ENCODE data around the gene GPR55. TPM values are rescaled to one million over a fixed set of nuclear protein-coding genes. Genes with fewer than 3 reads are reported as not detected.
"Not testable (repeated sequence)": the region's sequence is repeated elsewhere in the genome, so short reads cannot be mapped to it uniquely, and the experiment has no call there.

Gene GPR55
- total RNA-seq, 1 experiment from 2014 or later: not detected

- Mint-ChIP-seq H3K27me3 (ENCODE audit: insufficient read depth, unreplicated experiment) (no peaks in the 10 kb centered on the region), H3K4me1 (ENCODE audit: low read depth, unreplicated experiment) (no peaks in the 10 kb centered on the region), H3K9me3 (ENCODE audit: unreplicated experiment) (peaks cover 12% of the 10 kb centered on the region), H3K27ac (ENCODE audit: unreplicated experiment) (no peak overlapping the region), H3K36me3 (ENCODE audit: insufficient read depth, unreplicated experiment) (no peaks in the 10 kb centered on the region), H3K4me3 (ENCODE audit: unreplicated experiment) (no peak overlapping the region)
- no peak overlapping the region for H3K4me3 ChIP-seq (ENCODE audit: low read depth, low read length)
- BruUV-seq (replicated peaks): no TSS peak
- H3K36me3 ChIP-seq (ENCODE audit: control insufficient read depth, insufficient read depth, low read length): no peaks in the 10 kb centered on the region
- ChIA-PET POLR2A (no interaction called here), CTCF (no interaction called here)
- intact Hi-C loops (cut with micrococcal nuclease; ENCODE audit: unreplicated experiment): no loop called here
- DNase-seq: no peak
- no peaks in the 10 kb centered on the region for H3K4me1 ChIP-seq
- H3K9me3 ChIP-seq: no peaks in the 10 kb centered on the region
- TF ChIP-seq, protein P1, sequence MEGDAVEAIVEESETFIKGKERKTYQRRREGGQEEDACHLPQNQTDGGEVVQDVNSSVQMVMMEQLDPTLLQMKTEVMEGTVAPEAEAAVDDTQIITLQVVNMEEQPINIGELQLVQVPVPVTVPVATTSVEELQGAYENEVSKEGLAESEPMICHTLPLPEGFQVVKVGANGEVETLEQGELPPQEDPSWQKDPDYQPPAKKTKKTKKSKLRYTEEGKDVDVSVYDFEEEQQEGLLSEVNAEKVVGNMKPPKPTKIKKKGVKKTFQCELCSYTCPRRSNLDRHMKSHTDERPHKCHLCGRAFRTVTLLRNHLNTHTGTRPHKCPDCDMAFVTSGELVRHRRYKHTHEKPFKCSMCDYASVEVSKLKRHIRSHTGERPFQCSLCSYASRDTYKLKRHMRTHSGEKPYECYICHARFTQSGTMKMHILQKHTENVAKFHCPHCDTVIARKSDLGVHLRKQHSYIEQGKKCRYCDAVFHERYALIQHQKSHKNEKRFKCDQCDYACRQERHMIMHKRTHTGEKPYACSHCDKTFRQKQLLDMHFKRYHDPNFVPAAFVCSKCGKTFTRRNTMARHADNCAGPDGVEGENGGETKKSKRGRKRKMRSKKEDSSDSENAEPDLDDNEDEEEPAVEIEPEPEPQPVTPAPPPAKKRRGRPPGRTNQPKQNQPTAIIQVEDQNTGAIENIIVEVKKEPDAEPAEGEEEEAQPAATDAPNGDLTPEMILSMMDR (IDR thresholded peaks at IDR 0.05; ENCODE audit: insufficient read depth in 1 of 2, low read depth in 1 of 2, low read length in 1 of 2, severe bottlenecking in 1 of 2, unreplicated experiment in 1 of 2): no peak
- no peaks in the 10 kb centered on the region for H3K27me3 ChIP-seq (replicated peaks; ENCODE audit: control insufficient read depth, insufficient read depth, low read length)
Observed at GRCh38 chr2:230938516-230939065, 13.5 kb upstream of the GPR55 start.

DNA sequence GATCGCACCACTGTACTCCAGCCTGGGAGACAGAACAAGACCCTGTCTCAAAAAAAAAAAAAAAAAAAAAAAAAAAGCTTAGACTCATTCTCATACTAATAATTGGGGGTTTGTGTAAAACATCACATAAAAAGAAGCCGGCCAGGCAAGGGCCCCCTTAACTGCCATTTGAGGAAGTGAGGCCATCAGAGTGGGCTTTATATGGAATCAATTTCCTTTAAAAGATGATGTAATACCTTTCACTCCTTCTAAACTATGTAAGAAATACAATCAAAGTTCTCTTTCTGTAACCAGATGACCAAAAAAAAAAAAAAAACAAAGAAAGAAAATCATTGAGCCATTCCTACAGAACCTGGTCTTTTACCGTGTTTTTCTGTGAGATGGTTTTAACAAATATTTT lies 13.1 kb upstream of the GPR55 start:
- H3K4me3 ChIP-seq (ENCODE audit: low read depth, low read length): no peak overlapping the region
- CTCF ChIA-PET: no interaction called here
- no peak overlapping the region for H3K4me3 Mint-ChIP-seq (ENCODE audit: unreplicated experiment)
- TF ChIP-seq, protein P1 (IDR thresholded peaks at IDR 0.05; ENCODE audit: insufficient read depth in 1 of 2, low read depth in 1 of 2, low read length in 1 of 2, severe bottlenecking in 1 of 2, unreplicated experiment in 1 of 2): no peak
- H3K36me3 Mint-ChIP-seq (ENCODE audit: insufficient read depth, unreplicated experiment): no peaks in the 10 kb centered on the region
- no peaks in the 10 kb centered on the region for H3K27me3 ChIP-seq (replicated peaks; ENCODE audit: control insufficient read depth, insufficient read depth, low read length)
- BruUV-seq (replicated peaks): no TSS peak
- no peaks in the 10 kb centered on the region for H3K9me3 ChIP-seq
- H3K36me3 ChIP-seq (ENCODE audit: control insufficient read depth, insufficient read depth, low read length): no peaks in the 10 kb centered on the region
- no peak for DNase-seq
- POLR2A ChIA-PET: no interaction called here
- no peaks in the 10 kb centered on the region for H3K4me1 ChIP-seq
- no peaks in the 10 kb centered on the region for H3K4me1 Mint-ChIP-seq (ENCODE audit: low read depth, unreplicated experiment)
- H3K27ac Mint-ChIP-seq (ENCODE audit: unreplicated experiment): no peak overlapping the region
- peaks cover 12% of the 10 kb centered on the region for H3K9me3 Mint-ChIP-seq (ENCODE audit: unreplicated experiment)
- H3K27me3 Mint-ChIP-seq (ENCODE audit: insufficient read depth, unreplicated experiment): no peaks in the 10 kb centered on the region
- intact Hi-C loops (cut with micrococcal nuclease; ENCODE audit: unreplicated experiment): no loop called here

GRCh38 chr2:230937362-230937761 lies 12.3 kb upstream of the GPR55 start:
- TF ChIP-seq, protein P1 (IDR thresholded peaks at IDR 0.05; ENCODE audit: insufficient read depth in 1 of 2, low read depth in 1 of 2, low read length in 1 of 2, severe bottlenecking in 1 of 2, unreplicated experiment in 1 of 2): no peak
- Mint-ChIP-seq H3K27me3 (ENCODE audit: insufficient read depth, unreplicated experiment) (no peaks in the 10 kb centered on the region), H3K4me1 (ENCODE audit: low read depth, unreplicated experiment) (no peaks in the 10 kb centered on the region), H3K4me3 (ENCODE audit: unreplicated experiment) (no peak overlapping the region), H3K27ac (ENCODE audit: unreplicated experiment) (no peak overlapping the region), H3K36me3 (ENCODE audit: insufficient read depth, unreplicated experiment) (no peaks in the 10 kb centered on the region), H3K9me3 (ENCODE audit: unreplicated experiment) (peaks cover 12% of the 10 kb centered on the region)
- BruUV-seq (replicated peaks): no TSS peak
- Histone ChIP-seq H3K4me1 (no peaks in the 10 kb centered on the region), H3K4me3 (ENCODE audit: low read depth, low read length) (no peak overlapping the region), H3K27me3 (replicated peaks; ENCODE audit: control insufficient read depth, insufficient read depth, low read length) (no peaks in the 10 kb centered on the region), H3K36me3 (ENCODE audit: control insufficient read depth, insufficient read depth, low read length) (no peaks in the 10 kb centered on the region), H3K9me3 (no peaks in the 10 kb centered on the region)
- ChIA-PET POLR2A (no interaction called here), CTCF (no interaction called here)
- DNase-seq: no peak
- intact Hi-C loops (cut with micrococcal nuclease; ENCODE audit: unreplicated experiment): no loop called here

GRCh38 chr2:230936243-230936642 lies 11.2 kb upstream of the GPR55 start:
- H3K4me1 Mint-ChIP-seq (ENCODE audit: low read depth, unreplicated experiment); H3K27me3 Mint-ChIP-seq (ENCODE audit: insufficient read depth, unreplicated experiment); POLR2A ChIA-PET; H3K4me1 ChIP-seq; H3K36me3 ChIP-seq (ENCODE audit: control insufficient read depth, insufficient read depth, low read length); intact Hi-C loops (cut with micrococcal nuclease; ENCODE audit: unreplicated experiment); CTCF ChIA-PET; H3K36me3 Mint-ChIP-seq (ENCODE audit: insufficient read depth, unreplicated experiment); BruUV-seq (replicated peaks); H3K27me3 ChIP-seq (replicated peaks; ENCODE audit: control insufficient read depth, insufficient read depth, low read length); H3K27ac Mint-ChIP-seq (ENCODE audit: unreplicated experiment); H3K9me3 ChIP-seq; DNase-seq; H3K4me3 ChIP-seq (ENCODE audit: low read depth, low read length); H3K4me3 Mint-ChIP-seq (ENCODE audit: unreplicated experiment): not testable (repeated sequence)
- H3K9me3 Mint-ChIP-seq (ENCODE audit: unreplicated experiment): peaks cover 12% of the 10 kb centered on the region
